Measurements from ENCODE around the gene ST8SIA2. TPM values are rescaled to one million over a fixed set of nuclear protein-coding genes. Genes with fewer than 3 reads are reported as not detected.
A peak's percentile ranks its signal among the peaks of the same experiment; 100 is the strongest.

The ST8SIA2 gene
- polyA plus RNA-seq, 3 donors = not detected

DNA sequence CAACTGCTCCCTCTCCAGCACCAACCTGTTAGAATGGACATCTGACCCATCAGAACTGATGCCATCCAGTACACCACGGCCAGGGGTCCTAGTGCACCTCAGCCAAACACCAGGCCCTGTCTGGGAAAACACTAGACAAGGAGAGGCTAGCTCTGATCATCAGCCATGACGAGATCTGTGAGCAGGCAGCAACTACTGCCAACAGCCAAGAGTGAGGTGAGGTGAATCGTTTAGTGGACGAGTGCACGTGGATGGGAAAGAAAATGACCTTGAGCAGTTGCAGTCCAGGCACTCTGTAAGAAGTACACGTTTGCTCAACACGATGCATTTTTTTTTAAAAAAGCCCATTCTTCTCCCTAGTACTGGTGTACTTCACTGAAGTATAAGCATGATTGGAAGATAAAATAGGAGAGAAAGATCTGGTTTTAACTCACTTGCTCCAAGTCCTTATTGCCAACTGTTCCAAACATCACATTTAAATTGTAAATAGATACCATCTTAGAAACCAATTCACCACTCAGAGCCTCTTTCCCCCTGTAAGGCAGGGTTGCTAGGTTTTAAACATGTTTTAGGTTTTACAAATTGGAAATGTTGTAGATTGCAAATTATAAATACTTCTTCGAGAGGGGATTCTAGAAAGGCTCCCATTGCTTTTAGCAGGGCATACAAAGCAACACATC, 5.7 kb downstream of the ST8SIA2 start:
- WGBS (ENCODE audit: insufficient coverage) = 92% methylated on average over 6 of the region's 8 CpGs
- intact Hi-C loops (cut with micrococcal nuclease) = no loop called here

DNA sequence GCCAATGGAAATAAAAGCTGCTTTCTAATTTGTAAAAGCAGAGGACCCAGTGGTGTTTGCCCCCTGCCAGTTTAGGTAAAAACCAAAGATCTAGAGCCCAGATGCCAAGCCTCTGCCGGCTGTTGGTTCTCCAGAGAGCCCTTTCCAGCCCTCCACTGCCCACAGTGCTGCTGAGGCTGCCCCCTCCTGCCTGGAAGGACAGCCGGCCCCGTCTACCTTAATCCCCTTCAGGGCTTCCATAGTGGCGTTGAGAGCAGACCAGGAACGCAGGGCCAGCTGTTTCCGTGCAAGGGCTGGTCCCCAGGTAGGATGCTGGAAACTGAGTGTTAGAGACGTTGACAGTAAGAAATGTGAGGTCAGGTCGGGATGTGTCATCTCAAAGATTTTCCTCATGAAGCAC, 6.9 kb downstream of the ST8SIA2 start:
- no peak overlapping the region for H3K4me2 ChIP-seq (replicated peaks; ENCODE audit: extremely low read depth, low read length, poor library complexity, severe bottlenecking)
- no peak overlapping the region for H2AFZ ChIP-seq (ENCODE audit: insufficient read depth, low read depth, low read length, poor library complexity, severe bottlenecking)
- no peaks in the 10 kb centered on the region for H3K79me2 ChIP-seq (ENCODE audit: insufficient read depth, low read length)
- H3K27me3 ChIP-seq (ENCODE audit: control insufficient read depth in 2 of 2, insufficient read depth in 2 of 2, low read length in 2 of 2) = peaks cover 6 to 23% of the 10 kb centered on the region in 2 donors
- H3K9me3 ChIP-seq (replicated peaks in 1 of 2; ENCODE audit: control insufficient read depth in 1 of 2, insufficient read depth in 1 of 2, low read length in 2 of 2) = no peaks in the 10 kb centered on the region
- H4K20me1 ChIP-seq (ENCODE audit: insufficient read depth, low read length) = no peaks in the 10 kb centered on the region
- H3K4me1 ChIP-seq (ENCODE audit: control insufficient read depth in 1 of 2, insufficient read depth in 2 of 2, low read length in 2 of 2) = no peaks in the 10 kb centered on the region
- no peak overlapping the region for H3K9ac ChIP-seq (ENCODE audit: insufficient read depth, low read length, poor library complexity, severe bottlenecking)
- TF ChIP-seq CTCF (IDR thresholded peaks at IDR 0.05) = no peak
- no peaks in the 10 kb centered on the region for H3K36me3 ChIP-seq (replicated peaks in 1 of 2; ENCODE audit: control insufficient read depth in 1 of 2, insufficient read depth in 2 of 2, low read length in 2 of 2)
- H3K27ac Mint-ChIP-seq = no peak overlapping the region
- H3K4me3 Mint-ChIP-seq = peak overlapping the region in 1 of 2 donors; percentile 23
- peaks cover 22 to 38% (median 28%) of the 10 kb centered on the region in 3 donors for H3K27me3 Mint-ChIP-seq (ENCODE audit: low read depth in 3 of 3)
- no peak overlapping the region for H3K4me3 ChIP-seq (replicated peaks in 1 of 3; ENCODE audit: low read depth in 2 of 3, low read length in 3 of 3)
- peaks cover 0 to 3% (median 0%) of the 10 kb centered on the region in 7 donors for H3K9me3 Mint-ChIP-seq
- intact Hi-C loops (cut with micrococcal nuclease) = no loop called here
- H3K4me1 Mint-ChIP-seq = no peaks in the 10 kb centered on the region
- no peak overlapping the region for H3K27ac ChIP-seq (ENCODE audit: low read depth in 1 of 2, low read length in 2 of 2)
- H3K36me3 Mint-ChIP-seq = no peaks in the 10 kb centered on the region
- 91% methylated on average over 8 of the region's 8 CpGs for WGBS (ENCODE audit: insufficient coverage)
- no peak for DNase-seq

More for the DNA sequence above, 5.7 kb downstream of the ST8SIA2 start:
- Histone ChIP-seq H3K4me2 (replicated peaks; ENCODE audit: extremely low read depth, low read length, poor library complexity, severe bottlenecking) (no peak overlapping the region), H3K27me3 (ENCODE audit: control insufficient read depth in 2 of 2, insufficient read depth in 2 of 2, low read length in 2 of 2) (peaks cover 15 to 35% of the 10 kb centered on the region in 2 donors), H4K20me1 (ENCODE audit: insufficient read depth, low read length) (no peaks in the 10 kb centered on the region), H3K9me3 (replicated peaks in 1 of 2; ENCODE audit: control insufficient read depth in 1 of 2, insufficient read depth in 1 of 2, low read length in 2 of 2) (no peaks in the 10 kb centered on the region), H3K9ac (ENCODE audit: insufficient read depth, low read length, poor library complexity, severe bottlenecking) (no peak overlapping the region), H2AFZ (ENCODE audit: insufficient read depth, low read depth, low read length, poor library complexity, severe bottlenecking) (no peak overlapping the region), H3K4me3 (replicated peaks in 1 of 3; ENCODE audit: low read depth in 2 of 3, low read length in 3 of 3) (no peak overlapping the region), H3K79me2 (ENCODE audit: insufficient read depth, low read length) (no peaks in the 10 kb centered on the region), H3K36me3 (replicated peaks in 1 of 2; ENCODE audit: control insufficient read depth in 1 of 2, insufficient read depth in 2 of 2, low read length in 2 of 2) (no peaks in the 10 kb centered on the region), H3K4me1 (ENCODE audit: control insufficient read depth in 1 of 2, insufficient read depth in 2 of 2, low read length in 2 of 2) (no peaks in the 10 kb centered on the region), H3K27ac (ENCODE audit: low read depth in 1 of 2, low read length in 2 of 2) (no peak overlapping the region)
- no peak overlapping the region for H3K27ac Mint-ChIP-seq
- peaks cover 3% of the 10 kb centered on the region for H3K4me1 Mint-ChIP-seq
- peak overlapping the region in 1 of 2 donors; percentile 7 for H3K4me3 Mint-ChIP-seq
- H3K36me3 Mint-ChIP-seq = no peaks in the 10 kb centered on the region
- TF ChIP-seq CTCF (IDR thresholded peaks at IDR 0.05) = no peak
- DNase-seq = no peak
- peaks cover 29 to 50% (median 37%) of the 10 kb centered on the region in 3 donors for H3K27me3 Mint-ChIP-seq (ENCODE audit: low read depth in 3 of 3)
- peaks cover 0 to 5% (median 0%) of the 10 kb centered on the region in 7 donors for H3K9me3 Mint-ChIP-seq

Measured in CD14-positive monocyte (primary cell).